PC-3 (cell line): ENCODE results near the gene CYP26A1.

ENCODE experiments used
- CTCF ChIP-seq: fragments of 300-600 bp; sonication (generic); conservative IDR thresholded peaks from 2 replicates; pipeline ENCODE4 v1.5.1; 2017; ENCODE audit warnings: antibody characterized with exemption, low read depth, mild to moderate bottlenecking, low read length
- EZH2 ChIP-seq: fragments of 300-600 bp; sonication (generic); IDR thresholded peaks from one replicate; pipeline ENCODE4 v1.6.1; 2017; ENCODE audit warnings: antibody characterized with exemption, mild to moderate bottlenecking, low read length; ENCODE audit not compliant: unreplicated experiment
- EZH2phosphoT487 ChIP-seq: fragments of 300-600 bp; sonication (generic); IDR thresholded peaks from 2 replicates; pipeline ENCODE4 v1.6.1; 2018; ENCODE audit warnings: mild to moderate bottlenecking, antibody characterized with exemption, low read length, borderline replicate concordance

GRCh38 chr10:93085272-93085859 lies 11.7 kb downstream of the CYP26A1 start:
- no peak for TF ChIP-seq CTCF
- no peak for TF ChIP-seq EZH2
- no peak for TF ChIP-seq EZH2phosphoT487
